UCSD-AML1 (cell line): ENCODE measurements around the gene NEK9.

Experiments used
- DNase-seq: peaks from one replicate; lab custom pipeline; 2025; ENCODE audit not compliant: unreplicated experiment; lab: John Stamatoyannopoulos, UW

The NEK9 gene

GRCh38 chr14:75040959-75041358 lies 85.9 kb downstream of the NEK9 start:
- DNase-seq = no peak

GRCh38 chr14:75040507-75040906 lies 86.3 kb downstream of the NEK9 start:
- DNase-seq = no peak

GRCh38 chr14:75032939-75033338 lies 93.9 kb downstream of the NEK9 start:
- DNase-seq = no peak

GRCh38 chr14:75030147-75030546 lies 96.7 kb downstream of the NEK9 start:
- no peak for DNase-seq
